Measurements from ENCODE around the gene NEDD4L.

DNA sequence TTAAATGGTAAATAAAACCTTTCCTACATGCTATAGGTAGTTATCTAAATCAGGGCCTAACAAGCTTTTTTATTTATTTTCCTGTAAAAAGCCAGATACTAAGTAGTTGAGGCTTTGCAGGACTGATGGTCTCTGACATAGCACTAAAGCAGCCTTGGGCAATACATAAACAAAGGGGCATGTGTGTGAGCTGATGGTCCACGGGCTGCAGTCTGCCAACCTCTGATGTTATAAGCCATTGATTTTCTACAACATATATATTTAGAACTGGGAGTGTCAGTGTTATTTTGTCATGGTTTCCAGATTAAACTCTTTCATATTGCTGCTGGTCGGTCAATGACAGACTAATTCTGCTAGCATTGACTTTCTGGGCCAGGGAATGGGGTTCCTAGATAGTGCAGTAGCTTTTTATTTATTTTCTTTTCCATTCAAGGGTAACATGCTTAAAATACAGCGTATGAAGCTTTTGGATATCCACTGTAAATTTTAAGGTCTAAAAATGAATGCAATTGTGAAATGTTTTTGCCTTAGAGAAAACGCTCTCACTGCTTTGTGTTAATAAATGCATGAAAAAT is 134.0 kb downstream of the NEDD4L start:
- TF ChIP-seq, protein P1, sequence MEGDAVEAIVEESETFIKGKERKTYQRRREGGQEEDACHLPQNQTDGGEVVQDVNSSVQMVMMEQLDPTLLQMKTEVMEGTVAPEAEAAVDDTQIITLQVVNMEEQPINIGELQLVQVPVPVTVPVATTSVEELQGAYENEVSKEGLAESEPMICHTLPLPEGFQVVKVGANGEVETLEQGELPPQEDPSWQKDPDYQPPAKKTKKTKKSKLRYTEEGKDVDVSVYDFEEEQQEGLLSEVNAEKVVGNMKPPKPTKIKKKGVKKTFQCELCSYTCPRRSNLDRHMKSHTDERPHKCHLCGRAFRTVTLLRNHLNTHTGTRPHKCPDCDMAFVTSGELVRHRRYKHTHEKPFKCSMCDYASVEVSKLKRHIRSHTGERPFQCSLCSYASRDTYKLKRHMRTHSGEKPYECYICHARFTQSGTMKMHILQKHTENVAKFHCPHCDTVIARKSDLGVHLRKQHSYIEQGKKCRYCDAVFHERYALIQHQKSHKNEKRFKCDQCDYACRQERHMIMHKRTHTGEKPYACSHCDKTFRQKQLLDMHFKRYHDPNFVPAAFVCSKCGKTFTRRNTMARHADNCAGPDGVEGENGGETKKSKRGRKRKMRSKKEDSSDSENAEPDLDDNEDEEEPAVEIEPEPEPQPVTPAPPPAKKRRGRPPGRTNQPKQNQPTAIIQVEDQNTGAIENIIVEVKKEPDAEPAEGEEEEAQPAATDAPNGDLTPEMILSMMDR (conservative IDR thresholded peaks at IDR 0.05): no peak
- TF ChIP-seq EZH2 (IDR thresholded peaks at IDR 0.05; ENCODE audit: low read depth): no peak

All from PC-9 (cell line).